T-helper 2 cell (primary cell): ENCODE measurements around the gene EPHA2.

Experiments
- DNase-seq, 5 experiments: peaks; one replicate each; pipeline versions ENCODE4 v3.0.0 to v3.0.0-alpha.2; 2012 to 2022

EPHA2 gene

DNA sequence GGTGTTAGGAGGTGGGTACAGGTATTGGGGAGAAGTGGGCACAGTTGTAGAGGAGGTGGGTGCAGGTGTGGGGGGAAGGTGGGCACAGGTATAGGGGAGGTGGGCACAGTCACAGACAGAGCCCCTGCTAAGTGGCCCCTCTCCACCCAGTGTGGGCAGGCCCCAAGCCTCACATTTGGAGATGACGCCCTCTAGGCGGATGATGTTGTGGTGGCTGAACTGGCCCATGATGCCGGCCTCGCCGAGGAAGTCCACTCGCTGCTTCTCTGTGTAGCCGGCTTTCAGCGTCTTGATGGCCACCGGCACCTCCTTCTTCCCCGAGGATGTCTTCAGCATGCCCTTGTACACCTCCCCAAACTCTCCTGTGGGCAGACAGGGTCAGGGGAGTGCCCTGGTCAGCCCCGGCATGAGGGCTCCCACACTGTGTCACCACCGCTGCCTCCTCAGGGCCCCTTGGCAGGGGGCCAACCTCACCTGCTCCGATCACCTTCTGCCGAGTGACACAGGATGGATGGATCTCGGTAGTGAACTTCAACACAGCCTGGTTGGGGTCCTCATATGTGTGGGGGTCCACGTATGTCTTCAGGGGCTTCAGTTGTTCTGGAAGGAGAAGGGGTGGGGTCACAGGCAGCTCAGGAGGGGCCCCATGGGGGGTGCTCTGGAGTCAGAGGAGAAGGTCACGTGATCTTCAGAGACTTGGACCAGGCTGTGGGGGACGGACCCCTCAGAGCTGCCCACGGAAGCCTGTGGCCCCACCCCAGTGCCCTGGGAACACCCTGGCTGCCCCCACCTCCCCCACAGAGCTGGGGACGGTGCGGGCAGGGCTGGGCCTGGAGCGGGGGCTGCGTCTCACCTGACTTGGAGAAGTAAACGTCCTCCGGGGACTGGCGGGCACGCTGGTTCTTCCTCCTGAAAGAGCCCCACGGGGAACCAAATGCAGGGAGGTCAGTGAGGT is 22.6 kb downstream of the EPHA2 start:
- no peak for DNase-seq

DNA sequence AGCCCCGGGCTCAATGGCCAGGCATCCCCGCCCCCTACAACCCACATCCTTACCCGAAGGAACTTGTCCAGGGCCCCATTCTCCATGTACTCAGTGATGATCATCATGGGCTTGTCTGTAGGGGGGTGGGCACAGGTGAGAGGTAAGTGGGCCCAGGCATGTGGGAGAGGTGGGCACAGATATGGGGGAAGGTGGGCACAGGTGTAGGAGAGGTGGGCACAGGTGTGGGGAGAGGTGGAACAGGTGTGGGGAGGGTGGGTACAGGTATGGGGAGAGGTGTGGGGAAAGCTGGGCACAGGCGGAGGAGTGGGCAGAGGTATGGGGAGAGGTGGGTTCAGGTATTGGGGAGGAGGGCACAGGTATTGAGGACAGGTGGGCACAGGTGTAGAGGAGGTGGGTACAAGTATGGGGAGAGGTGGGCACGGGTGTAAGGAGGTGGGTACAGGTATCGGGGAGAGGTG is 23.5 kb downstream of the EPHA2 start:
- DNase-seq, result no peak

DNA sequence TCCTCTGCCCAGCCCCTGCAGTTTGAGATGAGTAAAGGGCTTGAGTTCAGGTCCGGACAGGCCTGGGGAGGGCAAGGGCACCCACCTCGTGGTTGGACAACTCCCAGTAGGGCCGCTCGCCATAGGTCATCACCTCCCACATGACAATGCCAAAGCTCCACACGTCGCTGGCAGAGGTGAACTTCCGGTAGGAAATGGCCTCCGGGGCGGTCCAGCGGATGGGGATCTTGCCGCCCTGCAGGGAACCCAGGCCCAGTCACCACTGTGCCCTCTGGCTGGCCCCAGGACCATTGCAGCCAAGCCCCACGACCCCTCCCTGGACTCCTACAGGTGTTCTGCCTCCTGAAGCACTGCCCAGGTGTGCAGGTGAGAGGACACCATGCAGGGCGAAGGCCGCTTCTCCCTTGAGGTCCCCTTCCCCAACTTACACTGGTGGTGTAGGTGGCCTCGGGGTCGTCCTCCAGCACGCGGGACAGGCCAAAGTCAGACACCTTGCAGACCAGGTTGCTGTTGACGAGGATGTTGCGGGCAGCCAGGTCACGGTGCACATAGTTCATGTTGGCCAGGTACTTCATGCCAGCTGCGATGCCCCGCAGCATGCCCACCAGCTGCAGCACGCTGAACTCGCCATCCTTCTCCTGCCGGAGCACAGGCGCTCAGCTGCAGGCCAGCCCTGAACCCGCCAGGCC is 24.1 kb downstream of the EPHA2 start:
- DNase-seq, result no peak

DNA sequence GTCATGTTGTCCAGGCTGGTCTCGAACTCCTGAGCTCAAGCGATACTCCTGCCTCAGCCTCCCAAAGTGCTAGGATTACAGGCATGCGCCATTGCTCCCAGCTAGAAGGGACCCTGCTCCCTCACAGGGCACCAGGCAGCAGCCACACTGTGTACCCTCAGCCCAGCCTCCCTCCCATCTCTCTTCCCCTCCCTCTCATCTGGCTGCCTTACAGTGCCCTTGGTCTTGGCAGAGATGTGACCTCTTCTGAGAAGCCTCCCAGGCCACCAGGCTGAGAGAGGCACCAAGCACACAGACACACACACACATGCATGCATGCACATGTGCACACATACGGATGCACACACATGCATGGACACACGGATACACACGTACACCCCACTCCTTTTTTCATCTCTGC is 25.0 kb downstream of the EPHA2 start:
- DNase-seq, result no peak

DNA sequence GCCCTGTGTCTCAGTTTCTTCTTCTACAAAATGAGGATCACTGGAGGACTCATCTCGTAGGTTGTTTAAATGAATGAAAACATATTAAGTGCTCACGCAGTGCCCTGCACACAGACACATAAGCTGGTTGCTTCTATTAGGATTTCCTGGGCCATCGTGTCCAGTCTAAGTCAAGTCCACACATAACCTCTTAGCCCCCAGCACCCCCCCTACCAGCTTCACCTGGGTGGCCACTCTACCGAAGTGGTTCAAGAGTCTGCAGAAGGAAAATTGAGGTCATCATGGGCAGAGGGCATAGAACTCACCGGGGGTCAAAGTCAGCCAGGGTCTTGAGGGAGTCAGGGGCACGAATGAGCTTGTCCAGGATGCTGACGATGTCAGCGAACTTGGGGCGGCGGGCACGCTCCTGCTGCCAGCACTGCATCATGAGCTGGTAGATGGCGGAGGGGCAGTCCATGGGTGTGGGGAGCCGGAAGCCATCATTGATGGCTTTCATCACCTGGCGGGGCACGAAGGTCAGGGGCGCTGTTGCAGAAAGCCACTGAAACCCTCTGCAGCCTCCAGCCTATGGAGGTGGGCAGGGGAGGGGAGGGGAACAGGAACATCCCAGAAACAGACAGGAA is 25.8 kb downstream of the EPHA2 start:
- DNase-seq, result no peak

DNA sequence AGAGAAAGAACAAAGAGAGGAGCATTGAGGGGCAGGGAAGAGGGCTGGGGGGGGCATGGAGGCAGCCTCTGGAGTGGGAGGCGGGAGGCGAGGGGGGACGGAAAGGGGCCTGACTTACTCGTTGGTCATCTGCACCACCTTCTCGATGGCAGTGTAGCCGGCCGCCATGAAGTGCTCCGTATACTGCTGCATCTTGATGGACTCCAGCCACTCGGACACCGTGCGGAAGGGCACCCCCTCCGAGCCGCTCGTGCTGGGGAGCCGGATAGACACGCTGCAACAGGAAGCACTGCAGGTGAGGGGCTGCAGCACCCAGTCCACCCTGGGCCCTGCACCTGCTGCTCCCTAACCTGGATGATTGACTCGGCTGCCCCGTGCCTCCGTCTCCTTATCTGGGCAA is 26.6 kb downstream of the EPHA2 start:
- no peak for DNase-seq

DNA sequence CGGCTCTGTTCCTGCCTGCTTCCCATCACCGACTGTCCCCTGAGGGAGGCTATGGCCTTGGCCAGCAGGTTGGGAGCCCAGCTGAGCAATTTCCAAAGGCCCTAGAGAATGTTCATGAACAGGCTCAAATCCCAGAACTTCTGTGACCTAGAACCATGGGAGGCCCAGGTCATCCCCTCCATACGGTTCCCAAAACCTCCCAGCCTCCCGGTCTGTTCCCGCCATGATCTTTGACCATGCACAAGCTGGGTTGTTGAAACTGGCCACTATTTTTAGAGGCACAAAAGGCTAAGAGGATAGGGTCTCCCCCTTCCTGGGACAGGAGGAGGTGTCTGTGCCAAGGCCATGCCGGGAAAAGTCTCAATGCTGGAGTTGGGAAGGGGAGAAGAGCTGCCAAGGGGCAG is 27.5 kb downstream of the EPHA2 start:
- DNase-seq, result no peak

DNA sequence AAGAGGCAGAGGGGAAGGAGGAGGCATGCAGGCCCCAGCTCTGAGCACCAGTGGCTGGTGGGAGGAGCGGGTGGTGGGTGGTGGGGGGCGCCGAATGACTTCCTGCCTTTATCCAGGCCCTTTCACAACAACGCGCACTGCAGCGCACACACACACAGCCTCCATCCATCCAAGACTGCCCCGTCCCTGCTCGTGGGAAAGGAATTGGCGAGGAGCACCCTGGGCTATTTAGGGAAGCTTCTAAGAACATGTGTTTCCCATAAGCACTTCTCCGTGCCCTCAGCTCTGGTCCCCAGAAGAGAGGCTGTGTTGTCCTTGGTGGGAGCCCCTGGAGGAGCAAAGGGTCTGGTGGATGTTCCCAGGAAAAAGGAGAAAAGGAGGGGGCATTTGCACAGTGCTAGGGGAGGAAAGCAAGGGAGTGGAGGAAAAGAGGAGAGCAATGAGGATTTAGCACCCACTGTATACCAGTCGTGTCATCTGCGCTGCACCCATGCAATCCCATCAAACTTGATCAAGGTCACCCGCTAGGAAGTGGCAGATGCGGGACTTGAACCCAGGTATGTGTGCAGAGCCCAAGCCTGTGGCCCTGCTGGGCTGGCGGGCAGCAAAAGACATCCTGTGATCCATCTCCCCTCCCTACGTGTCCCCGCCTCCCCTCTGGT is 28.1 kb downstream of the EPHA2 start:
- no peak for DNase-seq

DNA sequence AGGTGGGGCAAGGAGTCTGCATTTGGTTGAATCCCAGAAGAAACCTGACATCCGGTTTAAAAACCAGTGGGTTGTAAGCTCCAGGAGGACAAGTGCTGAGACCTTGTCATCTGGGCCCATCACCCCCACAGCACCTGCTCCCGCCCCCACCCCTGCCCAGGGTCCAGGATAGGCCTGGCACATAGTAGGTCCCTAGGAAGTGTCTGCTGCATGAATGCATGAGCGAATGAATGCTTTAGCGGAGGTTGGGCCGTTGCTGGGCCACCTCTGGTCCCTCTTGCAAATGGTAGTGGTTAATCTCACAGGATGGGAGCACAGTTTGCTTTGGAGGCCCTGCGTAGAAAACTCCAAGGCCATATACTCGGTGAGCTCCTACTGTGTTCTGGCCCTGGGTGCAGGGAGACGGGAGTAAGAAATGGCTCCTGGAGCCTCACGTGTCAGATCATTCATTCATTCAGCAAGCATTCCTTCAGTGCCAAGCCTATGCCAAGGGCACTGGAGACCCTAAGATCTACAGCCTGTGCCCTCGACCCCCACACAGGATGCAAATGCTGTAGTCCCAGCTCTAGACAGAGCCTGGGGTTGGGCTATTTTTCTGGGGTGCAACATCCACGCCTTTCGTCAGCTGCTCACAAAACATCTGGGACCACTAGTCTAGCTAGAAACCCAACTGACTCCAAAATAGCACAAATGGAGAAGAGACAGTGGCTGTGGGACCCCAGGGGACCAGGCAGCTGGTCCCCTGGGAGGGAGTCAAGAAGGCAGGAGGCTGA is 28.9 kb downstream of the EPHA2 start:
- DNase-seq, result no peak

DNA sequence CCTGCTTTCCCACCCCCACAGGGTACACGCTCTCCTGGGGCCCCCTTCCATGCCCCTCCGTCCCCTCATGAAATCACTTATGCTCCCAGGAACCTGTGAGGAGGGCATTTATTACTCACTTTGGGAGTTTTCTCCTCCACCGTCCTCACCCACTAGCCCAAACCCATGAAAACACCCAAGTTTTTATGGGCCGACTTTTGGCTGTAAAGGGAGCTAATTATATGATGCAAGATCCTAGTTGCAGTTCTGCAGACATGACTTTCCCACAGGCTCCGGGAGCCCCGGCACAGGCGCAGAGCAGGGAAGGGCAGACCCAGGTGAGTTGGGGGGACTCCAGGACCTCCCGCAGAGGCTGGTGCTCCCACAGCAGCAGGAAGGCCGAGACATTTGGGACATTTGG is 29.7 kb downstream of the EPHA2 start:
- DNase-seq, result no peak

DNA sequence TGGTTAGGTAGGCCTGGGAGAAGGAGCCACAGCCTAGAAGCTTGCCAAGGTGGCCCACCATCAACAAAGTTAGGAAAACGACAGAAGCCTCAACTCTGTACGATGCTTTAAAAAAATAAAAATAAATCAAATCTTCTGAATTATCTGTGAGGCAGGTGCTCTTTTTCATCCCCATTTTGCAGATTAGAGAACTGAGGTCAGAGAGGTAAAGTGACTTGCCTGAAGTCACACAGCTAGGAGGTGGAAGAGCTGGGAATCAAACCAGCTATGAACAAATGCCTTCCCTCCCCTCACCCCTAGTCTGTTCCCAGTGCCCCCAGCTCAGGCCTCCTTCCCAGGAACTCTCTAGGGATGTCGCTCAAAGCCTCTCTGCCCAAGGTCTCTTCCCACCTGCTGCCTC is 30.4 kb downstream of the EPHA2 start:
- no peak for DNase-seq

DNA sequence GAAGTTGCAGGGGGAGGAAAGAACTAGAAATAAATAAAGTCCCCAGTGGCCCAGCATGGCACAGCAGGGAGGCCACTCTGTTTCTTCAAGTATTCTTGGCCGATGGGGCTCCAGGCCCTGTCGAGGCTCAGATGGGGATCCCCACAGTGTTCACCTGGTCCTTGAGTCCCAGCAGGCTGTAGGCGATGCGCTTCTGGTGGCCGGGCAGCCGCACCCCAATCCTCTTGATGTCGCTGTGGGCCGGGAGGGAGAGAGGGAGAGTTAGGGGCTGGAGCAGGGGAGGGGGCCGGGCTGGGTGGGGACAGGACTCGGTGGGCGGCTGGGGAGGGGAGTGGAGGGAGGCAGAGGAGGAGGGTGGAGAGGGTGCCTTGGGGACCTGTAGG is 30.8 kb downstream of the EPHA2 start:
- DNase-seq, result no peak

DNA sequence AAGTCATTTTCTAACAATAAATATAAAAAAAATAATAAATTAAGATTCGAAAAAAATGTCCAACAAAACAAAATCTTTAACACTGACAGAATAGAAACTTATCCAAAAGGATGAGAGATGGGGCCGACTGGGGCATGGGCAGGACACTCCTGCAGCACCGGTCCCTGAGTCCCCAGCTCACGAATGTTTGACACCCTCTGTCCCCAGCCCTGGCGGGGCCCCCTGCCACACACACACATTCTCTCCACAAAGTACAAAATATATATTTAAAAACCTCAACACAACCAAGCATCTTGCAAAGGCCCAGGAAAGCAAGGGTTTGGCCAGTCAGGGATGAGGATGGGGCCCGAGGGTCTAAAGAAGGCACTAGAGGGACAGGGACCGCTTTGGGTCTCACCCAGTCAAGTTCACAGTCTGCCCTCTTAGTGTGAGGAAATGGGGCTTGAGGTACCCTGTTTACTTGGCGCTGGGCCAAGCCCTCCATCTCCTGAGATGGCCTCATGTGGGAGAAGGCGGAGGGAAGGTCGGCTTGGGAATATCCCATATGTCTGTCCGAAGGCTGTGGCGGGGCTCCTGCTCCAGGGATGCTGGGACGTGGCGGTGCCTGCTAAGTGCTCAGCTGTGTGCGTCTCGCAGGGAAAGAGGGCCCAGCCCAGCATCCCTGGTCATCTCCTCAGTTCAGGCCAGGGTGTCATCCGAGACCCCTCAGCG is 31.3 kb downstream of the EPHA2 start:
- DNase-seq, result no peak

DNA sequence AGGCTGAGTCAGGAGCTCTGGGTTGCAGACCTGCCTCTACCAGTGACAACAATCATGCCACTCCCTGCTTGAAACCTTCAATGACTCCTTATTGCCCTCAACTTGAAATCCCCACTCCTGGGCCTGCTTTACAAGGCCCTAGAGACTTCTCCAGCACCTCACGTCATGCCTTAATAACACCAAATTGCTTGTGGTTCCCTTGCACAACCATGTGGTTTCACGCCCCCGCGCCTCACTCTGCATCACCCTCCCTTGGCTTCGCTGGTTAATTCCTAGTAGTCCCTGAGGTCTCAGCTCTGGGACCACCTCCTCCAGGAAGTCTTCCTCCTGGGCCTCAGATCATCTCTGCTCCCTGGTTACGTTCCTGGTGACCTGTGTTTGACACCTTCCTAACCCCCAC is 33.0 kb downstream of the EPHA2 start:
- peak in 3 of 5 experiments; percentile 12 to 75 (median 25) for DNase-seq

DNA sequence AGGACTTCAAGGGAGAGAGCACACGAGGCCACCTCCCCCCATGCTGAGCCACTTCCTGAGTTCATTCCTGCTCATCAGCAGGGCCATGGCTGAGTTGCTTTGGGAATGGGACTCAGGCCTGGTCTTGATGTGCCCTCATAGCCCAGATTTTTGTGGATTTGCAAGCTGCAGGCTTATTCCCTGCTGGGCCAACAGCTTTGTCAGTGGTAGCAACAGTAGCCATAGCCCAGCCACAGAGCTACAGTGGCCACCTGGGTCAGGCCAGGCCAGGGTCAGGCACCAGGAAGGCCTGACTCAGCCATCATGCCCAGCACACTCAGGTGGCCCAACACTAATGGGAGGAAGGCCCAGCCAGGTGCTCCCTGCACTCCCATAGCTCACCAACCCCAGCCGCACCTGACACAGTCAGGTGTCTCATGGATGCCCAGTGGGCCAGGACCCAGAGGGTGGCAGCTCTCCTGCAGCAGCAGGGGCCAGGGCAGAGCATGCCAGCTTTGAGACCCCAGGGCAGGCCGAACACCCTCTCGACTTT is 33.5 kb downstream of the EPHA2 start:
- DNase-seq, result no peak

DNA sequence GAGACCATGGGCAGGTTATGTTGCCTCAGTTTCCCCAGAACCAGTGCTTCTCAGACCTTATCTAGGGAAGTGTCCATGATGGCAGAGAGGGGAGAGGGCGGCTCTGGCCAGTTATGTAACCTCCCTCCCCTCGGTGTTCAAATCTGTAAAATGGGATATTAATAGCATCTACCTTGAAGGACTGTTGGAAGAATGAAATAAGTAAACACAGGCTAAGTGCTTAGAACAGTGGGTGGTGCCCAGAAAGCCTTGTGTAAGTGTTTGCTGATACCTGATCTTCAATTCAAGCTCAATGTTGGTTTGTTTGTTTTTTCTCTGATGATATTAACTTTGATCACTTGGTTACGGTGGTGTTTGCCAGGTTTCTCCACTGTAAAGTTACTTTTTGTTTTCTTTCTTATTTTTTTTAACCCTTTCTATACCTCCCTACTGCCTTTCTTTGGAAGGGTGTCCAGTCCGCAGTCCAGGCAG is 34.9 kb downstream of the EPHA2 start:
- no peak for DNase-seq

DNA sequence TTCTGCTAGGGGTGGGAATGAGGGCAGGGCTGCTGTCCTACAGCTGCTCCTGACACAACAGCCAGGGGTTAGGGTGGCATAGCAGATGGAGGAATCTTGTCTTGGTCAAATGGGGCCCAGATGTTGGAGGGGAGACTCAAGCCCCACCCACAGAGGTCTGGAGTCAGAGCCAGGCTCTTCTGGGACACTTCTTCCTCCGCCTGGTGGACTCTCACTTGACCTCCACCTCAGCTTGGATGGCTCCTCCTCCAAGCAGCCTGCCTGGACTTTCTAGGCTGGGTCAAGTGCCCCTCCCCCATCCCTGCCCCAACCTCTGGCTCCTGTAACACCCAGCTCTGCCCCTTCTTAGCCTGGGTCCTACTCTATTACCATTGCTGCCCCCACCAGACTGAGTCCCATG is 35.5 kb downstream of the EPHA2 start:
- no peak for DNase-seq

DNA sequence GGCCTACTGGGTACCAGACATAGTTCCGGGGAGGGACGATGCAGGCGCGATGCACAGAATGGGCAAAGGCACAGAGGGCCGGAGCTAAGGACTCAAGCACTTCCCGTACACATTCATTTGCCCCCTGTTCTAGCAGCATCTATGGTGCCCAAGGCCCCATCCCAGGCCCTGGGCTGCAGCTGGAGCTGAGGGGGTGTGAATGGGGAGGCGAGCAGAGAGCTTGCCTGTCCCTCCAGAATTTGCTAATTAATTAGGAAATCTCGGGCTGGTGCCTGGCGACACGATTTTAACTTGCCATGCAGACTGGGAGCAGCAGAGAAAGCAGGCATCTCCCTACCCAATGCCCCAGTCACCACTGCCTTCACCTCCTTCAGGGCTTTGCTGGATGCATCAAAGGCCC is 35.9 kb downstream of the EPHA2 start:
- no peak for DNase-seq

DNA sequence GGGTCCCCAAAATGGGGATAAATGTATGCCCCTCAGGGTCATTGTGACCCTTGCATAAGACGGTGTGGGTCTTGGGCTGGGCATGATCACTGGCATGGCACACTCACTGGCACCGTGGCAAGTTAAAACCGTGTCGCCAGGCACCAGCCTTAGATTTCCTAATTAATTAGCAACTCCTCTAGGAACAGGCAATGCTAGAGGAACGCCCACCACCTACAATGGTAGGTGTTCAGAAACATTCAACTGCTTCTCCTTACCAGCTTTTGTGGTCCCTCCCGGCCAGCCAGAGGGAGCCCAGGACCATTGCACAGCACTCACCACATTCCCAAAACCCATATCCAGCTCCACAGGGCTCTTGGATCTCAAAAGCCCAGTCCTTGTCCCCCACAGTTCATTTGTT is 36.4 kb downstream of the EPHA2 start:
- no peak for DNase-seq

DNA sequence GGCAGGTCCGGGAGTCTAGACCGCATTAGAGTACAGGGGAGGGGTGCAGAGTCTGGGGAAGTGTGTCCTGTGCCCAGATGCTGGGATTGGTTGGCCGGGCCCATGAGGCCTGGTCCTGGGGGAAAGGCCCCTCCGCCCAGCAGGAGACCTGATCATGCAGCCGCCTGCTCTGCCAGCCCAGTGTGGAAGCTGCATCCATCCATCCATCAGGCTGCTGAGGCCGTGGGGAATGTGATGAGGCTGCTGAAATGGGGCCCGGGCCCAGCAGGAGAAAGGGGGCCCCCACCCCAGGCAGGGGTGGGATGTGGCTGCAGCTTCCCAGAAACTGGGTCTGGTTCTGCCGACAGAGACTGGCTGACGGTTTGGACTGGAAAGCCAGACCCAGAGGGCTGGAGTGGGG is 37.2 kb downstream of the EPHA2 start:
- DNase-seq, result no peak

DNA sequence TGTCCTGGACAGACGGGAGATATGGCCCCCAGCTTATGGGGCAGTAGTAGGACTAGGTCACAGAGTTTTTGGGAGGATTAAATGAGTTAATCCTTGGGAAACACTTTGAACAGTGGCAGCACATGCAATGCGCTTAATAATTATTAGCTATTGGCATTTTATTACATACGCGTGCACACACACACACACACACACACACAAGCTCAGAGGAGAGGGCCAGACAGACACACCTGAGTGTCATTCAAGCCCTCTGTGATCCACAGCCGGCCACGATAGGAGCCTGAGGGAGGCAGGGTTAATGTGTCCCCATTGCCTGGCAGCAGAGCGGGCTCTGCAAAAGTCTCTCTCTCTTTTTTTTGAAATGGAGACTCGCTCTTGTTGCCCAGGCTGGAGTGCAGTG is 37.9 kb downstream of the EPHA2 start:
- DNase-seq, result no peak
